ENCODE measurements around the gene PRSS1.
"Not testable (repeated sequence)": the region's sequence is repeated elsewhere in the genome, so short reads cannot be mapped to it uniquely, and the experiment has no call there.

PRSS1 gene

DNA sequence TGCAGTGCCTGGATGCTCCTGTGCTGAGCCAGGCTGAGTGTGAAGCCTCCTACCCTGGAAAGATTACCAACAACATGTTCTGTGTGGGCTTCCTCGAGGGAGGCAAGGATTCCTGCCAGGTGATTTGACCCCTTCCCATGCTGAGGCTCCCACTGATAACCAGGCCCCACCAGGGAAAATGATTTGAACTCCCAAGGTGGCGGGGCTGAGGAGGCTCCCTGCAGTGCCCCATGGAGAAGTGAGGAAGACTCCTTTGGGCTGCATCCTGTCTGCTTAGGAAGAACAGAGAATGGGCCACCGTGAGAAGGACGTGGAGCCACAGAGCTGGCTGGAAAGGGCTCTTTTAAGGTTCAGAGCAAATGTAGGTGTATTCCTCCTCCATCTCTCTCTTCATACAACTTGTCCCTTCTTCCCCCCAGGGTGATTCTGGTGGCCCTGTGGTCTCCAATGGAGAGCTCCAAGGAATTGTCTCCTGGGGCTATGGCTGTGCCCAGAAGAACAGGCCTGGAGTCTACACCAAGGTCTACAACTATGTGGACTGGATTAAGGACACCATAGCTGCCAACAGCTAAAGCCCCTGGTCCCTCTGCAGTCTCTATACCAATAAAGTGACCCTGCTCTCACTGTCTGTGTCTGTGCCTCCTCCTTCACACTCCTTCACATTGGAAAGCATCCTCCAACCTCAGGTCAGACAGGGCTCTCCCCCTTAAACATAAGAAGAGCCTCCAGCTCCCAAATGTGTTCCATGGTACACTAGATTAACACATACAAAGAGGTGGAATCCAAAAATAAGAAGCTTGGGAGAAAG lies 24.9 kb downstream of the PRSS1 start:
- DNase-seq = no peak

DNA sequence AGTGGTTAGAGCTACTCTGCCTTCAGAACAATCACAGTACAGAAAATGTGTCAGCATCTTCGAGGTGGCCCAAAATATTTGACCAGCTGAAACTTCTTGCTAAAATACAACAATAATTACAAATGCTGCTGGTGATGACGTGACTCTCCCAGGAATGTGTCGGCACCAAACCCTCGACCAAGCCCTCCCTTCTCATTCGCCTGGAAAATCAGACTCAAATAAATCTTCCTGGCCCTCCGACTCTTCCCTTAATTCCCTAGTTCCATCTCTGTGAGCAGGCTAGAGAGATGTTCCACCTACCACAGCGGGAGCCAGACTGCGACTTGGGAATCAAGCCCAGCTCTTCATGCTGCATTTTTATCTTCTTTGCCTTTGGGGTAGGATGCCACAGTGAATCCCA lies 25.6 kb downstream of the PRSS1 start:
- DNase-seq = no peak

DNA sequence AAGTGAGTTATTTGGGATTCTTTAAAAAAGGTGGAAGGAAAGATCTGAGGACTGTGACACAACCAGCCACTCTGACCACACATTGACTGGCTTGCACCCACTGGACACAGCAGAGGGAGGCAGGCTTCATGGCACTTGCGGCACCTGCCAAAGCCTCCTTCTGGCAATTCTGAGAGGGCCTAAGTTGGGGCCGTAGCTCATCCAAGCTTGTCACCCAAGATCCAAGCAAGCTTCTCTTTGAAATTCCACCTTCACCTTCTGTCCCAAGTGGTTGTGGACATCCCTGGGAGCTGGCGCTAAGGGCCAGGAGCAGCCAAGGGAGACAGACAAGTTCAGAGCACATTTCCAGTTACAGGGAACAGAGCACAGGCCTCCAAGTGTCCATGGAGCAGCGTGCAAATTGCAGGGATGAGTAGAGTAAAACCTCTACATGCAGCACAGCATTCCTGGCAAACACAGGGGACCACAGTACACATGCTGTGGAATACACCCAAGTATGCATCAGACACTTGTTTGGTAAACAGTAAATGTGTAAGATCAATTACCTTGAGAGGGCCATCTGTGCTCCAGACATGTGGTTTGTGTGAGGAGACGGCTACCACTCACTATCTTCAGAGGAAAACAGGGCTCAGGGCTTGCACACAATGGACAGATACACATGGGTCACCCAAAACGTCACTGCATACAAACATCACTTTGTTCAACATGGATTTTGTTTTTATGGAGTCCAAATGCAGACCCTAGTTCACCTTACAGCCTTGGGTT lies 26.3 kb downstream of the PRSS1 start:
- DNase-seq = not testable (repeated sequence)

DNA sequence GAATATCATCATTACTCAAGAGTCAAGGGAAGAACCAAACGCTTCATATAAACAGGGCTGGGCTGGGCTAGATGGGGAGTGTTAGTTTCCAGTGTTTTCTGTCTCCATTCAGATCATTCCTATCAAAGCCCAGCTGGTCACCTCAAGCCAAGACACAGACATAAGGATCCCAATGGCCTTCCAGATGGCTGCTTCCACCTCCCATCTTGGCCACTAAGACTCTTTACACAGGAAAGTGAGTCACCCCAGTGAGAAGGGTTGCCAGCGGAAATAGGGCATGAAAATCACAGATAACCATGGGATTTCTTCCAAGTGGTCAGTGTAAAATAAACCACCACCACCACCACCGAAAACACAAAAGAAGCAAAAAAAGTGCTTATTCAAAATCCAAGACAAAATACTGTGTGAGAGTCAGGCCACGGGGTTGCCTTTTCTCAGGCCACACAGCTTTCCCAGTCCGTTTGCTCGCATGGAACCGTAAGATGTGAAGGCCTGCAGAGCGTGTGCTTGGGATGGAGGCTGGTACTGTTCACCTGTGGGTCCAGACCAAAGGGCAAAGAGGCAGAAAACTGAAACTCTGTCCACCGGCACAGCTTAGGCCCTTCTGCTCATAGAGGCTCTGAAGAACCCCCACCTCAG lies 27.1 kb downstream of the PRSS1 start:
- DNase-seq = no peak

DNA sequence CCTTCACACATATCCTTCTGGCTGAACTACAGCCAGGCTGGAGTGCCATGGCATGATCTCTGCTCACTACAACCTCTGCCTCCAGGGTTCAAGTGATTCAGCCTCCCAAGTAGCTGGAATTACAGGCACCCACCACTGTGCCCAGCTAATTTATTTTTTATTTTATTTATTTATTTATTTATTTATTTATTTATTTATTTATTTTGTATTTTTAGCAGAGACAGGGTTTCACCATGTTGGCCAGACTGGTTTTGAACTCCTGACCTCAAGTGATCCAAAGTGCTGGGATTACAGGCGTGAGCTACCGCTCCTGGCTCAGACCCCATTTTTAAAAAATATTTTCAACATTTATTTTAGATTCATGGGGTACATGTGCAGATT lies 27.6 kb downstream of the PRSS1 start:
- not testable (repeated sequence) for DNase-seq

DNA sequence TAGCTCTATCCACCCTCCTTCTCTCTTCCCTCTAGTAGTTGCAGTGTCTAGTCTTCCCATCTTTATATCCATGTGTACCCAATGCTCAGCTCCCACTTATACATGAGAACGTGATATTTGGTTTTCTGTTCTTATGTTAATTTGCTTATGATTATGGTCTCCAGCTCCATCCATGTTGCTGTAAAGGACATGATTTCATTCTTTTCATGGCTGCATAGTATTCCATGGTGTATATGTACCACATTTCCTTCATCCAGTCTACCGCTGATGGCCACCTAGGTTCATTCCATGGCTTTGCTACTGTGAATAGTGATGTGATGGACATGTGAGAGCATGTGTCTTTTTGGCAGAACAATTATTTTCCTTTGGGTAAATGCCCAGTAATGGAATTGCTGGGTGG lies 28.0 kb downstream of the PRSS1 start:
- DNase-seq = no peak

DNA sequence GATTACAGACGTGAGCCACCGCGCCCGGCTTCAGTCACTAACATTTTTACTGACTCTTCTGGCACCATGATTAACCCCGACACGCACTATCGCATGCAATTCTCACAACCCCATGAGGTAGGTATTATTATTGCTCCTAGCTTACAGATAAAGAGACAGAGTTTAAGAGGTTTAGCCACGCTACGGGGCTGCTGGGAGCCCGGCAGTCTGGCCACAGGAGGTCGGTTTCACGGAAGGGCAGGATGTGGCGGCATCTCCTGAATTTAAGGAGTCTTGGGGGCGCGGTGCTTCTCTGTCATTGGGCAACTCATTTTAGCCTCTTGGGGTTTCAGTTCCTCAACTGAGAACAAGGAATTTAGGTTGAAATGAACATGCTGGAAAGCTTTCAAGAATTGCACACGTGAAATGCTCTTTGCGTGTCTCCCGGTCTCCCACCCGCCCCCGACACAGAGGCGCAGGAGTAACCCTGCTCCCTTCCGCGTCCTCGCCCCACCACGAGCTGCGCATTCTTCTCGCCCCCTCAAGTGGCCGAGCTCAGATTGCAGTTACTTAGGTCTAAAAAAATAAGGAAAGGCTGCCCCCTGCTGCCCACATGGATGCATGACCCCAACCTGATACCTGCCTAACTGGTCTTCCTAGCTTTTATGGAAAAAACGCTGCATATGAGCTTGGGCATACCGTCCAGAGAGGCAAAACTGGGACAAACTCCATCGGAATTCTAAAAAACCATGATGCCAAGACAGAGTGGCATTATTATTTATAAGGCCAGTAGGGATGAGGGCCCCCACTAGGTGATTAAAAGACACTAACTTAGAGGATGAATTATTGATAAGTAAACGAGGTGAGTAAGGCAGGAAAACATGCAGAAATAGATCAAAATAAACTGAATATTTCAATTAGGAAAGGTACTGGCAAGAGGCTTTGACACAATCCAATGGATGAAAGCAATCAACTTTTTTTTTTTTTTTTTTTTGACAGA lies 33.9 kb downstream of the PRSS1 start:
- DNase-seq = peak; percentile 66

DNA sequence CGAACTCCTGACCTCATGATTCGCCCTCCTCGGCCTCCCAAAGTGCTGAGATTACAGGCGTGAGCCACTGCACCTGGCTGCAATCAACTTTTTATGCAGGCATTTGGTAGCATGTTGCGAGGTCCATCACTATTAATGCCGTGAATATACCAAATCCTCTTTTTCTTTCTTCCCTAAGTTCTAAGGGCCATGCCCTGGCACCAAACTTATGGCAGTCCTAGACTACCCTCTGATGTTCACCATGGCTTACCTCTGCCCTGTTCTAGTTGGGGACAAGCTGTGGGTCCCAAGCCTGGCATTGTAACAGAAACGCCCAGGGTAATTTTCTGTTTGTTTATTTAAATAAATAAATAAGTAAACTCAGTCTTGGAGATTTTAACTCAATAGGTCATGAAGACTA lies 34.8 kb downstream of the PRSS1 start:
- DNase-seq = no peak

DNA sequence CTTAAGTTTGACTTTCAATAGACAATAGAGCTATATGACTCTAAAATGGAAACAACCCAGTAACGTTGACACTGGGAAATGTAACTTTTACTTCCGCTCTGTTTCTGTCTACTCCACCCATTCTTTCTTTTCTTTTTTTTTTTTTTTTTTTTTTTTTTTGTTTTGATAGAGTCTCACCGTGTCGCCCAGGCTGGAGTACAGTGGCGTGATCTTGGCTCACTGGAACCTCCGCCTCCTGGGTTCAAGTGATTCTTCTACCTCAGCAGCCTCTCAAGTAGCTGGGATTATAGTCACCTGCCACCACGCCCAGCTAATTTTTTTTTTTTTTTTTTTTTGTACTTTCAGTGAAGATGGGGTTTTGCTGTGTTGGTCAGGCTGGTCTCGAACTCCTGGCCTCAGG lies 35.4 kb downstream of the PRSS1 start:
- no peak for DNase-seq

DNA sequence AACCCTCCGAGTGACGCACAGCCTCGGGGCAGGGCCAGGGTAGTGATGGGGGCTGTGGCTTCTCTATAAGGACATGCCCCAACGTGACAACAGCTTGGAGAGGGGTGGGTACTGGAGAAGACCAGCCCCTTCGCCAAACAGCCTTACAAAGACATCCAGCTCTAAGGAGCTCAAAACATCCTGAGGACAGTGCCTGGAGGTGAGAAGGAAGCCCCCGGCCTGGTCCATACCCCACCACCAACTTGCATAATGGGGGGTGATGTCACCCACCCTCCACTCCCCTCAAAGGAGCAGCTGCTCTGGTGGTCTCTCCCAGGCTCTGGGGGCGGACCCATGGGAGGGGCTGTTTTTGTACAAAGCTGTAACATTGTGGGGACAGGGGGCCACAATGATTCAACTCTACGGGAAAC lies 36.6 kb downstream of the PRSS1 start:
- no peak for DNase-seq

DNA sequence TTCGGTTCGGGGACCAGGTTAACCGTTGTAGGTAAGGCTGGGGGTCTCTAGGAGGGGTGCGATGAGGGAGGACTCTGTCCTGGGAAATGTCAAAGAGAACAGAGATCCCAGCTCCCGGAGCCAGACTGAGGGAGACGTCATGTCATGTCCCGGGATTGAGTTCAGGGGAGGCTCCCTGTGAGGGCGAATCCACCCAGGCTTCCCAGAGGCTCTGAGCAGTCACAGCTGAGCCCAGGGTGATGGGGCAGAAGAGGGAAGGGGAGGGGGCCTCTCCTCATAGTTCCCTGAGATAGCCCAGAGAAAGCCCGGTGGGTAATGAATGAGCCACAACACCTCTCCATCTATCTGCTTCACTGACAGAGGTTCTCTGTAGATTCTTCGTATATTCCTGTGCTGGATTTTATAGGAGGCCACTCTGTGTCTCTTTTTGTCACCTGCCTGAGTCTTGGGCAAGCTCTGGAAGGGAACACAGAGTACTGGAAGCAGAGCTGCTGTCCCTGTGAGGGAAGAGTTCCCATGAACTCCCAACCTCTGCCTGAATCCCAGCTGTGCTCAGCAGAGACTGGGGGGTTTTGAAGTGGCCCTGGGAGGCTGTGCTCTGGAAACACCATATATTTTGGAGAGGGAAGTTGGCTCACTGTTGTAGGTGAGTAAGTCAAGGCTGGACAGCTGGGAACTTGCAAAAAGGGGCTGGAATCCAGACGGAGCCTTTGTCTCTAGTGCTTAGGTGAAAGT lies 37.9 kb downstream of the PRSS1 start:
- no peak for DNase-seq

DNA sequence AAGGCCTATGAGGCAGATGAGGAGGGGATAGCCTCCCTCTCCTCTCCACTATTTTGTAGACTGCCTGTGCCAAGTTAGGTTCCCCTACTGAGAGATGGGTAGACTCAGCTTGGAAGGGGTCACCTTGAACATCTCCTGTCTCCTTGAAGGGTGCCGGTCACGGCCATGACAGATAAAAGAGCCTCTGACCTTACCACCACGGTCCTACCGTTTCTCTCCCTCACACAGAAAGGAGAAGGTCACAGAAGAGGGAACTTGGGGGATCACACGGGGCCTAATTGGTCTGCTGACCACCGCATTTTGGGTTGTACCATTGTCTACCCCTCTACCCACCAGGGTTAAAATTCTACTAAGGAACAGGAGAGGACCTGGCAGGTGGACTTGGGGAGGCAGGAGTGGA lies 38.5 kb downstream of the PRSS1 start:
- no peak for DNase-seq

DNA sequence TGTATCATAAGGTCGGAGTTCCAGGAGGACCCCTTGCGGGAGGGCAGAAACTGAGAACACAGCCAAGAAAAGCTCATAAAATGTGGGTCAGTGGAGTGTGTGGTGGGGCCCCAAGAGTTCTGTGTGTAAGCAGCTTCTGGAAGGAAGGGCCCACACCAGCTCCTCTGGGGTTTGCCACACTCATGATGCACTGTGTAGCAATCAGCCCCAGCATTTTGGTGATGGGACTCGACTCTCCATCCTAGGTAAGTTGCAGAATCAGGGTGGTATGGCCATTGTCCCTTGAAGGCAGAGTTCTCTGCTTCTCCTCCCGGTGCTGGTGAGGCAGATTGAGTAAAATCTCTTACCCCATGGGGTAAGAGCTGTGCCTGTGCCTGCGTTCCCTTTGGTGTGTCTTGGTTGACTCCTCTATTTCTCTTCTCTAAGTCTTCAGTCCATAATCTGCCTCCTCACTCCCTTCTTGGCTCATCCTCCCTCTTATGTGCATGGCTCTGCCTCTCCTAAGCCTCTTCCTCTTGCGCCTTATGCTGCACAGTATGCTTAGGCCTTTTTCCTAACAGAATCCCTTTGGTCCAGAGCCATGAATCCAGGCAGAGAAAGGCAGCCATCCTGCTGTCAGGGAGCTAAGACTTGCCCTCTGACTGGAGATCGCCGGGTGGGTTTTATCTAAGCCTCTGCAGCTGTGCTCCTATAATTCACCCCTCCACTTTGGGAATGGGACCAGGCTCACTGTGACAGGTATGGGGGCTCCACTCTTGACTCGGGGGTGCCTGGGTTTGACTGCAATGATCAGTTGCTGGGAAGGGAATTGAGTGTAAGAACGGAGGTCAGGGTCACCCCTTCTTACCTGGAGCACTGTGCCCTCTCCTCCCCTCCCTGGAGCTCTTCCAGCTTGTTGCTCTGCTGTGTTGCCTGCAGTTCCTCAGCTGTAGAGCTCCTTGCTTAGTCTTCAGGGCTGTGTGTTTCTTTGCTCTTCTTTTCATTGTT lies 39.3 kb downstream of the PRSS1 start:
- no peak for DNase-seq

DNA sequence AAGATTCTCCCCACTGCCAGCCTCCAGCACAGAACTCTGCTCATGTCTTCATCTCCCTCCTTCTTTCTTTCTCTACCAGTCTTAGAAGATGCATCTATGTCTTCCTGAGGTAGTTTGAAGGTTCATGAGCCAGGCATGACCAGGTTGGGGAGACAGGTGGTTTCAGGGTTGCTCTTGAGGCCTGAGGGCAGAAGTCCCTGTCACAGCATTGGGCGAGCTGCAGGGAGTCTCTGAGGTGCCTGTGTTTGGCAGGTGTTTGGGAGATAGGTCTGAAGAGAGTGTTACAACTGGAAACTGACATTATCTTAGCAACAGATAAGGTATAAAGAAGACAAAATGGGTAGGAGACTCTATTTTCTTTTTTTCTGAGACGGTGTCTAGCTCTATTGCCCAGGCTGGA lies 40.2 kb downstream of the PRSS1 start:
- no peak for DNase-seq

DNA sequence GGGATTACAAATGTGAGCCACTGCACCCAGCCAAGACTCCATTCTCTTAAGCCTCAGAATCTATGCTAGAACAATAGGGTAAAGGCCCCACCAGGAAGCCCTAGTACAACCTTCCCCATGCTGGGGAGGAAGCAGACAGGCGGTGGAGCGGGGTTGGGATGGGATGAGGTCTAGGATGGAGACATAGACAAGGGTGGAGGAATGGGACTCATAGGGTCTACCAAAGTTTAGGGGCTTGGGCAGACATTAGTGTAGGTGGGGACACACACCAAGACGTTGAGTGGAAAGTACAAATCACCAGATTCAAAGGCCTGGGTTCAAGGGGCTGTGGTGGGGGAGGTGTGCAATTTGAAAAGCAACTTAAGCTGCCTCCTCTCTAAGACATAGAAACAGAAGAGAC lies 40.8 kb downstream of the PRSS1 start:
- DNase-seq = no peak

DNA sequence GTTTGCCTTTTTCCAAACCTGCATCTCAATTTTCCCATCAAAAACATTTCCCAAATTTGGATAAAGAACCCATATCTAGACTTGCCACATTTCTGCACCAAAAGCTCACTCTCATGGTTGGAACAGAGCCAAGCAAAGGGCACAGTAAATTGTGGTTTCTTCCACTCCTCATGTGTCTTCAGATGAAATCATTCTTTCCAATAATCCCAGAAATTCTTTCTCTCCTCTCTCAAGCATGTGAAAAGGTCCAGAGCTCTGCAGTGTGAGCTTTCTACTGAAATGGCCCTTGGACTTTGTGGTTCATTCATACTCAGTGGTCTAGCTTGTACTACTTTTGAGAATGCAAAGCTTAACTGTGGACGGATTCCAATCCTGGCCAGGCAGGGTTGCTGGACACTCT lies 41.3 kb downstream of the PRSS1 start:
- DNase-seq = no peak

DNA sequence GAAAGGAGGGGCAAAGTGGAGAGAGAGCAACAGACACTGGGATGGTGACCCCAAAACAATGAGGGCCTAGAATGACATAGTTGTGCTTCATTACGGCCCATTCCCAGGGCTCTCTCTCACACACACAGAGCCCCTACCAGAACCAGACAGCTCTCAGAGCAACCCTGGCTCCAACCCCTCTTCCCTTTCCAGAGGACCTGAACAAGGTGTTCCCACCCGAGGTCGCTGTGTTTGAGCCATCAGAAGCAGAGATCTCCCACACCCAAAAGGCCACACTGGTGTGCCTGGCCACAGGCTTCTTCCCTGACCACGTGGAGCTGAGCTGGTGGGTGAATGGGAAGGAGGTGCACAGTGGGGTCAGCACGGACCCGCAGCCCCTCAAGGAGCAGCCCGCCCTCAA lies 42.2 kb downstream of the PRSS1 start:
- no peak for DNase-seq

DNA sequence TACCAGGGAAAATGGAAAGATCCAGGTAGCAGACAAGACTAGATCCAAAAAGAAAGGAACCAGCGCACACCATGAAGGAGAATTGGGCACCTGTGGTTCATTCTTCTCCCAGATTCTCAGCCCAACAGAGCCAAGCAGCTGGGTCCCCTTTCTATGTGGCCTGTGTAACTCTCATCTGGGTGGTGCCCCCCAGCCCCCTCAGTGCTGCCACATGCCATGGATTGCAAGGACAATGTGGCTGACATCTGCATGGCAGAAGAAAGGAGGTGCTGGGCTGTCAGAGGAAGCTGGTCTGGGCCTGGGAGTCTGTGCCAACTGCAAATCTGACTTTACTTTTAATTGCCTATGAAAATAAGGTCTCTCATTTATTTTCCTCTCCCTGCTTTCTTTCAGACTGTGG lies 42.9 kb downstream of the PRSS1 start:
- DNase-seq = no peak

DNA sequence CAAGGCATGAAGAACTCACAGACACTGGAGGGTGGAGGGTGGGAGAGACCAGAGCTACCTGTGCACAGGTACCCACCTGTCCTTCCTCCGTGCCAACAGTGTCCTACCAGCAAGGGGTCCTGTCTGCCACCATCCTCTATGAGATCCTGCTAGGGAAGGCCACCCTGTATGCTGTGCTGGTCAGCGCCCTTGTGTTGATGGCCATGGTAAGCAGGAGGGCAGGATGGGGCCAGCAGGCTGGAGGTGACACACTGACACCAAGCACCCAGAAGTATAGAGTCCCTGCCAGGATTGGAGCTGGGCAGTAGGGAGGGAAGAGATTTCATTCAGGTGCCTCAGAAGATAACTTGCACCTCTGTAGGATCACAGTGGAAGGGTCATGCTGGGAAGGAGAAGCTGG lies 43.3 kb downstream of the PRSS1 start:
- DNase-seq = no peak

DNA sequence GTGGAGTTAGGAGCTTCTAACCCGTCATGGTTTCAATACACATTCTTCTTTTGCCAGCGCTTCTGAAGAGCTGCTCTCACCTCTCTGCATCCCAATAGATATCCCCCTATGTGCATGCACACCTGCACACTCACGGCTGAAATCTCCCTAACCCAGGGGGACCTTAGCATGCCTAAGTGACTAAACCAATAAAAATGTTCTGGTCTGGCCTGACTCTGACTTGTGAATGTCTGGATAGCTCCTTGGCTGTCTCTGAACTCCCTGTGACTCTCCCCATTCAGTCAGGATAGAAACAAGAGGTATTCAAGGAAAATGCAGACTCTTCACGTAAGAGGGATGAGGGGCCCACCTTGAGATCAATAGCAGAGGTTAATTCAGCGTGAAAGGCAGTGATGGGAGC lies 43.9 kb downstream of the PRSS1 start:
- no peak for DNase-seq

Data from right kidney (tissue), 1 donor.